OCI-LY3 (cell line): Measurements from ENCODE around the gene SORCS1.

Experiments used
- EZH2phosphoT487 ChIP-seq: fragments of 200-600 bp; shearing (Covaris generic); IDR thresholded peaks from 2 replicates; pipeline ENCODE4 v1.6.1; 2018; ENCODE audit warnings: antibody characterized with exemption, mixed run types, low read depth
- TF ChIP-seq, protein P1 (sequence below): fragments of 200-600, 300-600 bp; sonication (generic); IDR thresholded peaks from 2 replicates; pipeline ENCODE4 v1.5.1; 2014; ENCODE audit warnings: antibody characterized with exemption, low read length, low read depth

DNA sequence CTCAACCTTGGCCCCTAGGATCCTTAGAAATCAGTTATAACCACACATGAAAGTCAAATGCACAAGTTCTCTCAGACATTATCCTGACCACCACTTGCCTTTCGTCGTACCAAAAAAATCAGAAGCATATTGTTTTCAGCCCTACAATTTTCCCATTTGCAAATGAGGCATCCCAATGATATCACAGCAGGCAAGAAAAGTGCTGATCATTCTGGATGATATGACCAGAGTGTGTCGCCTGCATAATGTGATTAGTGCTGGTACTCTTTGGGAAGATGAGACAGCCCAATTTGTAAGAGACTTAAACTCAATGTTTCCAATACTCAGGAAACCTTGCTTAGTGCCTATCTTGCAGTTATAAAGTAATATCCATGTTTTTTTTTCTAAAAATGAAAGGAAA, 168.0 kb downstream of the SORCS1 start:
- TF ChIP-seq, protein P1, sequence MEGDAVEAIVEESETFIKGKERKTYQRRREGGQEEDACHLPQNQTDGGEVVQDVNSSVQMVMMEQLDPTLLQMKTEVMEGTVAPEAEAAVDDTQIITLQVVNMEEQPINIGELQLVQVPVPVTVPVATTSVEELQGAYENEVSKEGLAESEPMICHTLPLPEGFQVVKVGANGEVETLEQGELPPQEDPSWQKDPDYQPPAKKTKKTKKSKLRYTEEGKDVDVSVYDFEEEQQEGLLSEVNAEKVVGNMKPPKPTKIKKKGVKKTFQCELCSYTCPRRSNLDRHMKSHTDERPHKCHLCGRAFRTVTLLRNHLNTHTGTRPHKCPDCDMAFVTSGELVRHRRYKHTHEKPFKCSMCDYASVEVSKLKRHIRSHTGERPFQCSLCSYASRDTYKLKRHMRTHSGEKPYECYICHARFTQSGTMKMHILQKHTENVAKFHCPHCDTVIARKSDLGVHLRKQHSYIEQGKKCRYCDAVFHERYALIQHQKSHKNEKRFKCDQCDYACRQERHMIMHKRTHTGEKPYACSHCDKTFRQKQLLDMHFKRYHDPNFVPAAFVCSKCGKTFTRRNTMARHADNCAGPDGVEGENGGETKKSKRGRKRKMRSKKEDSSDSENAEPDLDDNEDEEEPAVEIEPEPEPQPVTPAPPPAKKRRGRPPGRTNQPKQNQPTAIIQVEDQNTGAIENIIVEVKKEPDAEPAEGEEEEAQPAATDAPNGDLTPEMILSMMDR: no peak
- no peak for TF ChIP-seq EZH2phosphoT487
